Iris pigment epithelial cell (primary cell): ENCODE data around the gene SCARF1.

Source experiments
- DNase-seq: peaks from one replicate; pipeline ENCODE4 v3.0.0-alpha.2; 2011; ENCODE audit warnings: low read depth

Gene SCARF1

GRCh38 chr17:1598399-1599095, 47.0 kb downstream of the SCARF1 start:
- no peak for DNase-seq

GRCh38 chr17:1597861-1598342, 47.6 kb downstream of the SCARF1 start:
- DNase-seq = no peak

GRCh38 chr17:1593630-1593931, 52.0 kb downstream of the SCARF1 start:
- DNase-seq = no peak

DNA sequence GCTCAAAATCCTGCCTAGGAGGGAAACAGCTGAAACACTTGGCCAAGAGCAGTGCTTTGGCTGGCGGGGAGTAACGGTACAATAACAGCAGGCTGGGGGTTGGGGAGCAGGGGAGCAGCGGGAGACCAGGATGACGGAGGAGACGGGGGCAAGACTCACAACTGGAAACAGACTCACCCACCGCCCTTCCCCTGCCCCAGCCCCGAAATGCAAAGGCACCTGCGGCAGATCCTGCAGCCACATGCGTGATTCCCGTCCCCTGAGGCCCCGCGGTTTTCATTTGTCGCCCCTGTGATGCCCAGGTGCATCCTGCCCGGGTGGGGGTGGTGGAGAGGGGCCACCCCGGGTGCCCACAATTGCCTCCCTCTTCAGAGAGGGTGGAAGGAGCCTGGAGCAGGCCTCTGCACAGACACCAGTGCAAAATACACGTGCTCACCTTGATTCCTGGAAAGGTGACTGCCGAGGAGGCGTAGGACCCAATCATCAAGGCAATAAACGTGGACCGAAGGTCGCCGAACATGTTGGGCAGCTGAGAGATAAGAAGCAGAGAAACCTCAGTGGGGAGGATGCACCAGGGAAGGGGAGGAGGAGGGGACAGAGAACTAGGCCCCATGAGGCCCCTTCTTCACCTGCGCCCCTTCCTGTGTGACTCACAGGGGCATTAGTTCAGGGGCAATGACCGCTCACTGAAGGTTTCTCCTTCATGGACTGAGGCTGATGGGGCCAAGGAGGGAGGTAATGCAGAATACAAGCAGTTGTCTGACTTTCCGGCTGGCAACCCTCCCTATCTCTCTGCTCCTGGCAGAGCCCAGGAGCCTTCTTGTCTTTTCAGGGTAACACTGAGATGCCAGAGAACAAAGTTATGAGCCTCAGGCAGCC, 52.5 kb downstream of the SCARF1 start:
- no peak for DNase-seq

DNA sequence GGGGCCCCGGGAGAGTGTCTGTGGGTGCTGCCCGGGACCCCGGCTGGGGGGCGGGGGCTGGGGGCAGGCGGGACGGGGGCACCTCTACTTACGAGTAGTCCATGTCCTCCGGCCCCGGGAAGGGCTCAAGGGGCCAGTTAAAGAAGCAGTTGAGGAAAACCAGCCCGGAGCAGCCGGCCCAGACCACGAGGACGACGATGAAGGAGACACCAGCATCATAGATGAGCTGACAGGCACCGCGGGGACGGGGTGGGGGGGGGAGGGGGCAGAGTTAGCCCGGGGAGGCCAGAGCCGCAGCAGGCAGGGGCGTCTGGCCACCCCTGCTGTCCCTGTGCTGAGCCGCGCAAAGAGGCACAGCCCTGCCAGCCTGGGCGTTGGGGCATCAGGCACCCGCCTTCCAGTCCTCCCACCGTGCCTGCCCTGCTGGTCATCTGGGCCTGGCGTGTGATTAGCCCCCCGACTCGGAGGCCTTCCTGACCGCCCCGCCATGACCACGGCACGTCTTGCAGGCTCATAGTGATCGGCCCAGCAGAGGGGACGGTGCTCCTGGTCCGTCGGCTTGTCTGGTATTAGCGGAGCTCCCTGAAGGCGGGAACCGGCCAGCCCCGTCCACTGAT, 54.0 kb downstream of the SCARF1 start:
- no peak for DNase-seq

DNA sequence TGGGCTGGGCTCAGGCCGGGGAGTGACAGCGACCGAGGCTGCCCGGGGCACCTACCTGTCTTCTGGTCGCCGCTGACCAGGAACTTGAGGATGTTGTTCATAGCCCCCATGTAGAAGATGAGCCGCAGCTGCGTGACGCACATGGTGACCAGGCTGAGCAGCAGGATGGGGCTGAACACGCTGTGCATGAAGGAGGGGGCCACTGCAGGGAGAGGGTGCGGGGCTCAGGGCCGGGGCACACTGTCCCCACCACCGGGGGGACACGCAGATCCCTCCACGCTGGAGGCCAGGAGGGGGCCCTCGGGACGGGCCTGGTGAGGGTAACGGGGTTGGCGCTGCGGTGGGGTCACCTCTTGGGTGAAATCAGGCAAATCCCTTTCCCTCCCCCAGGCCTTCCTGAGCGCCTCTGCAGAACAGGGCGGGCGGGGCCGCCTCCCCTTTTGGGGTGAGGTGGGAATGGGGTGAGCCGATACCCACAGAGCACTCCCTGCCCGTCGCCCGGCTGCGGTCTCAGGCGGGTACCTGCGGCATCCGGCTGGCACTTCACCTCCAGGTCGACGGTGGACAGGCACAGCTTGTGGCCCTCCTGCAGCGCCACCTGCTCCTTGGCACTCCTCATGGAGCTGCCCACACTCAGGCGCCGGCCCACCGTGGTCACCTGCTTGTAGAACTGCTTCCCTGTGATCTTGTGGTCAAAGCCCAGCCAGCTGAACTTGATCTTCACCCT, 54.6 kb downstream of the SCARF1 start:
- no peak for DNase-seq

- DNase-seq = peak; percentile 93
These were observed 55.3 kb downstream of the SCARF1 start for GRCh38 chr17:1590029-1590746.

DNA sequence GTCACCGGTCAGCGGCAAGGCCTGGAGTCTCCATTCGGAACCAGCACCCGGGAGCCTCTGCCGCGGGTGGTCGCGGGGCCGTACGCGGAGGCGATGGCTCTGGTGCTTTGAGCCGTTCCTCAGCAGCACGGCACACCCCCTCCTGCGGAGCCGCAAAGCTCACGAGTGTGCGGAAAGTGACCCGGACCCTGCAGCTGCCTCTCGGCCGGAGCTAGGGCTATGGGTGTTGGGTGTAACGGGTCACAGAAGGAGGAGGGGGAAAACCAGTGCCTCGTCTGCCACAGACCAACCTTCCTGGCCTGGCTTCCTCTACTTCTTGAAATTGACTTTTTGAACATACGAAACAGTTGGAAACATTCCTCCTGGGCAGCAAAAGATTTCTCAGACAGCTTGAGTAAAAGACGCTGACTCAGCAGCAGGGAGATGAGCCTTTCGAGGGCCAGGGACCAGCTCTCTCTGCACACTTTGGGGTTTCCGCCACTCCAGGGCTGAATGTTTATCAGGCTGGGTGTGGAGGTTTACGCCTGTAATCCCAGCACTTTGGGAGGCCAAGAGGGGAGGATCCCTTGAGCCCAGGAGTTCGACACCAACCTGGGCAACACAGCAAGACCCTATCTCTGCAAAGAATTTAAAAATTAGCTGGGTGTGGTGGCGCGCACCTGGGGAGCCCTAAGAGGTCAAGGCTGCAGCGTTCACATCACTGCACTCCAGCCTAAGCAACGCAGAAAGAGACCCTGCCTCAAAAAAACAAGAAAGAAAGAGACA, 56.5 kb downstream of the SCARF1 start:
- DNase-seq = peak; percentile 20

DNA sequence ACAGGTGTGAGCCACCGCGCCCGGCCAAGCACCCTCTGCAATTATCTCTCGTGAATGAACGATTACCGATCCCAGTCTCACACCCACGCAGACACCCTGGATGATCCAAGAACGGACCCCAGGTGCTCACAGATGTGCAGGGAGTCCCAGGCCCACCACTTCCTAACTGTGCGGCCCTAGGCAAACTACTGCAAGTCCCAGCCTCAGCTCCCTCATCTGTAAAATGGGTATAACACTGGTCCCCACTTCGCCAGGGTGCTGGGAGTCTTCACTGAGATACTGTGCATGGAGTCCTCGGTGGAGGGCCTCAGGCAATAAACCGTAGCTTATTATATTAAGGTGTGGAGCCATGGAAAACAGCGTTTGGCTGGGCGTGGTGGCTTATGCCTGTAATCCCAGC, 61.4 kb downstream of the SCARF1 start:
- DNase-seq = no peak
